H1 (cell line): Measurements from ENCODE around the gene MYO3A. TPM values are rescaled to one million over a fixed set of nuclear protein-coding genes. Genes with fewer than 3 reads are reported as not detected.

Experiments
- TBP ChIP-seq: IDR thresholded peaks from 2 replicates; pipeline ENCODE4 v1.6.1; 2011; ENCODE audit warnings: low read depth, low read length, improper control_type of control experiment
- polyA plus RNA-seq, 7 experiments: library from polyadenylated mRNA; depleted of rRNA in 3 of 7; stranded (reverse) in 5 of 7; unstranded in 2 of 7; fragments of >200 nt in 5 of 7; fragments of 200-250 nt in 2 of 7; gene quantifications; 1 replicate in 5 of 7; 2 replicates in 1 of 7; 4 replicates in 1 of 7; pipeline versions ENCODE4 v1.2.1 to v1.2.3, GENCODE V29; 2011 to 2013; ENCODE audit warnings: missing spikeins in 2 of 7, mixed read lengths in 2 of 7
- total RNA-seq: library from RNA; stranded (reverse); fragmentation: NEBNext Ultra II Directional; extraction: Animal tissue kit (Norgen Biotek cat#: 25700); gene quantifications from 2 replicates; pipeline ENCODE4 v1.2.1, GENCODE V29; 2021

Gene MYO3A
- total and polyA plus RNA-seq, 2 of the 8 experiments (the other 6 are each of a cell fraction or from before 2014, with no cell fraction given) = 3.9 to 5.3 TPM

DNA sequence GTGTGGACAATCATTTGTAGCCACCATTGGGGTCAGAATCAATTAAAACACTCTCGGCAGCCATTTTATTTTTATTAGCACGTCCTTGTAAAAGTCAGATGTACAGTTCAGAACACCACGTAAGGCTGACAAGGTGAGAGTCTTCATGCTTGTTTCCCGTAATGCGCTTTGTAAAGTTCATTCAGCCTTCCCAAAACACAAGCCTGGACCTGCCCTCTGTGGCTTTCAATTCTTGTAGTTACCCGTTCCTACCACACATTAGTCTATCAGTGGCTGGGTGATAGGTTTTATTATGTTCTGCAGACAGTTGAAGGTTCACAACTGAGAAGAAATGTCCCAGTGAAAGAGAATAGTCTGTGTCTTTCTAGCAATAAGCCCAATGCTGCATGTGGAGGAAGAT, 317.9 kb downstream of the MYO3A start (continued):
- TF ChIP-seq TBP = no peak
